Measurements from ENCODE around the gene LRRC1.

Gene LRRC1

GRCh38 chr6:53896196-53896595 lies 101.4 kb downstream of the LRRC1 start:
- DNase-seq: no peak

GRCh38 chr6:53898026-53898795 lies 103.4 kb downstream of the LRRC1 start:
- DNase-seq: no peak

GRCh38 chr6:53899512-53899911 lies 104.7 kb downstream of the LRRC1 start:
- DNase-seq: no peak

GRCh38 chr6:53903357-53903756 lies 108.6 kb downstream of the LRRC1 start:
- DNase-seq: no peak

- no peak for DNase-seq
Observed at GRCh38 chr6:53906103-53906502, 111.3 kb downstream of the LRRC1 start.

- no peak for DNase-seq
Observed at GRCh38 chr6:53906842-53907241, 112.0 kb downstream of the LRRC1 start.

- peak; percentile 30 for DNase-seq
Observed at GRCh38 chr6:53910834-53911233, 116.0 kb downstream of the LRRC1 start.

GRCh38 chr6:53912661-53913060 lies 117.9 kb downstream of the LRRC1 start:
- DNase-seq: no peak

GRCh38 chr6:53913286-53913685 lies 118.5 kb downstream of the LRRC1 start:
- DNase-seq: no peak

- DNase-seq: no peak
Observed at GRCh38 chr6:53915026-53915691, 120.4 kb downstream of the LRRC1 start.

- no peak for DNase-seq
Observed at GRCh38 chr6:53916804-53917463, 122.1 kb downstream of the LRRC1 start.

- no peak for DNase-seq
Observed at GRCh38 chr6:53917464-53917842, 122.6 kb downstream of the LRRC1 start.

GRCh38 chr6:53918854-53919510 lies 124.2 kb downstream of the LRRC1 start:
- no peak for DNase-seq

GRCh38 chr6:53919881-53920360 lies 125.1 kb downstream of the LRRC1 start:
- no peak for DNase-seq

- DNase-seq: no peak
Observed at GRCh38 chr6:53920881-53921280, 126.1 kb downstream of the LRRC1 start.

GRCh38 chr6:53921639-53922038 lies 126.8 kb downstream of the LRRC1 start:
- DNase-seq: no peak

- no peak for DNase-seq
Observed at GRCh38 chr6:53922539-53922981, 127.8 kb downstream of the LRRC1 start.

- DNase-seq: no peak
Observed at GRCh38 chr6:53924277-53924676, 129.5 kb downstream of the LRRC1 start.

GRCh38 chr6:53924821-53925422 lies 130.1 kb downstream of the LRRC1 start:
- DNase-seq: no peak

GRCh38 chr6:53925891-53926290 lies 131.1 kb downstream of the LRRC1 start:
- DNase-seq: no peak

GRCh38 chr6:53926505-53926904 lies 131.7 kb downstream of the LRRC1 start:
- no peak for DNase-seq

GRCh38 chr6:53928641-53929040 lies 133.8 kb downstream of the LRRC1 start:
- no peak for DNase-seq
